HEK293 (cell line): ENCODE measurements around the gene SGSM2.

Experiments used
- ELK4 ChIP-seq: IDR thresholded peaks from 2 replicates; pipeline ENCODE4 v1.6.1; 2011; ENCODE audit warnings: mild to moderate bottlenecking, low read depth, low read length, borderline replicate concordance
- GLI2 ChIP-seq: fragments of 450-650 bp; formaldehyde crosslinking; IDR thresholded peaks from 2 replicates; pipeline ENCODE4; 2017; ENCODE audit warnings: missing biosample characterization, missing genetic modification characterization, low read depth, borderline replicate concordance
- HIC1 ChIP-seq: fragments of 450-650 bp; formaldehyde crosslinking; IDR thresholded peaks from 2 replicates; pipeline ENCODE4 v1.5.1; 2016; ENCODE audit warnings: missing biosample characterization, missing genetic modification characterization
- SCRT2 ChIP-seq: fragments of 450-650 bp; formaldehyde crosslinking; IDR thresholded peaks from 2 replicates; pipeline ENCODE4 v1.5.1; 2016; ENCODE audit warnings: missing biosample characterization, missing genetic modification characterization
- ZBTB44 ChIP-seq: fragments of 450-650 bp; IDR thresholded peaks from 2 replicates; pipeline ENCODE4 v1.5.1; 2018; ENCODE audit warnings: missing biosample characterization, mild to moderate bottlenecking, missing genetic modification characterization
- ZFP37 ChIP-seq: fragments of 450-650 bp; formaldehyde crosslinking; IDR thresholded peaks from 2 replicates; pipeline ENCODE4 v1.5.1; 2016; ENCODE audit warnings: missing biosample characterization, missing genetic modification characterization
- ZNF146 ChIP-seq: fragments of 450-650 bp; formaldehyde crosslinking; IDR thresholded peaks from 2 replicates; pipeline ENCODE4 v1.5.1; 2016; ENCODE audit warnings: missing biosample characterization, missing genetic modification characterization
- ZNF239 ChIP-seq: fragments of 450-650 bp; formaldehyde crosslinking; IDR thresholded peaks from 2 replicates; pipeline ENCODE4 v1.5.1; 2016; ENCODE audit warnings: missing biosample characterization, missing genetic modification characterization
- ZNF24 ChIP-seq: fragments of 450-650 bp; formaldehyde crosslinking; IDR thresholded peaks from 2 replicates; pipeline ENCODE4 v1.5.1; 2016; ENCODE audit warnings: missing biosample characterization, missing genetic modification characterization
- ZNF292 ChIP-seq: fragments of 450-650 bp; formaldehyde crosslinking; IDR thresholded peaks from 2 replicates; pipeline ENCODE4 v1.5.1; 2016; ENCODE audit warnings: low read depth, missing biosample characterization, missing genetic modification characterization, borderline replicate concordance
- ZNF366 ChIP-seq: fragments of 450-650 bp; formaldehyde crosslinking; conservative IDR thresholded peaks from 2 replicates; pipeline ENCODE4 v1.5.1; 2016; ENCODE audit warnings: missing biosample characterization, missing genetic modification characterization
- ZNF391 ChIP-seq: fragments of 450-650 bp; formaldehyde crosslinking; IDR thresholded peaks from 2 replicates; pipeline ENCODE4 v1.5.1; 2016; ENCODE audit warnings: low read depth, missing biosample characterization, missing genetic modification characterization, borderline replicate concordance
- ZNF404 ChIP-seq: fragments of 450-650 bp; formaldehyde crosslinking; IDR thresholded peaks from 2 replicates; pipeline ENCODE4 v1.5.1; 2017; ENCODE audit warnings: missing biosample characterization, missing genetic modification characterization
- ZNF548 ChIP-seq: fragments of 450-650 bp; formaldehyde crosslinking; IDR thresholded peaks from 2 replicates; pipeline ENCODE4 v1.5.1; 2016; ENCODE audit warnings: missing biosample characterization, missing genetic modification characterization
- ZNF623 ChIP-seq: fragments of 450-650 bp; formaldehyde crosslinking; IDR thresholded peaks from 2 replicates; pipeline ENCODE4 v1.5.1; 2016; ENCODE audit warnings: missing biosample characterization, missing genetic modification characterization
- ZNF639 ChIP-seq: fragments of 450-650 bp; formaldehyde crosslinking; IDR thresholded peaks from 2 replicates; pipeline ENCODE4 v1.5.1; 2016; ENCODE audit warnings: missing biosample characterization, missing genetic modification characterization
- ZNF692 ChIP-seq: fragments of 450-650 bp; formaldehyde crosslinking; IDR thresholded peaks from 2 replicates; pipeline ENCODE4 v1.5.1; 2016; ENCODE audit warnings: missing biosample characterization, missing genetic modification characterization
- ZNF837 ChIP-seq: fragments of 450-650 bp; formaldehyde crosslinking; IDR thresholded peaks from 2 replicates; pipeline ENCODE4 v1.5.1; 2016; ENCODE audit warnings: missing biosample characterization, missing genetic modification characterization
- ZSCAN30 ChIP-seq: fragments of 450-650 bp; IDR thresholded peaks from 2 replicates; pipeline ENCODE4 v1.5.1; 2018; ENCODE audit warnings: missing biosample characterization, mild to moderate bottlenecking, missing genetic modification characterization, moderate library complexity
- ZXDB ChIP-seq: fragments of 450-650 bp; formaldehyde crosslinking; IDR thresholded peaks from 2 replicates; pipeline ENCODE4 v1.5.1; 2016; ENCODE audit warnings: missing biosample characterization, missing genetic modification characterization

SGSM2 gene

GRCh38 chr17:2393174-2393953, 56.1 kb downstream of the SGSM2 start (continued):
- peak; percentile 28; the same call in 1 of the 2 replicates for TF ChIP-seq ZNF146 (tag by site-specific recombination)
- TF ChIP-seq GLI2 (tag by site-specific recombination), result no peak
- TF ChIP-seq ZNF239 (tag by site-specific recombination), result no peak
- no peak for TF ChIP-seq ZNF548 (tag by site-specific recombination)
- peak; percentile 16; the same call in 1 of the 2 replicates for TF ChIP-seq ZSCAN30 (tag by site-specific recombination)
- TF ChIP-seq ELK4, result no peak
- peak; percentile 55; the same call in 1 of the 2 replicates for TF ChIP-seq ZNF639 (tag by site-specific recombination)
- TF ChIP-seq ZXDB (tag by site-specific recombination), result peak; percentile 96
- TF ChIP-seq ZNF391 (tag by site-specific recombination), result peak; percentile 81
- TF ChIP-seq ZNF404 (tag by site-specific recombination), result no peak
- 0 out of 2 replicates have a peak, but pooled peaks have one; percentile 55 for TF ChIP-seq ZNF837 (tag by site-specific recombination)
- 0 out of 2 replicates have a peak, but pooled peaks have one; percentile 15 for TF ChIP-seq SCRT2 (tag by site-specific recombination)
- TF ChIP-seq ZNF623 (tag by site-specific recombination), result peak; percentile 10; the same call in 1 of the 2 replicates
- TF ChIP-seq HIC1, result peak; percentile 49; the same call in 1 of the 2 replicates
- peak; percentile 86 for TF ChIP-seq ZNF24 (tag by site-specific recombination)
- 0 out of 2 replicates have a peak, but pooled peaks have one; percentile 39 for TF ChIP-seq ZFP37
- TF ChIP-seq ZNF692, result no peak; the same call in 1 of the 2 replicates
- TF ChIP-seq ZNF292 (tag by site-specific recombination), result no peak
- TF ChIP-seq ZNF366 (tag by site-specific recombination), result peak; percentile 78
- 0 out of 2 replicates have a peak, but pooled peaks have one; percentile 15 for TF ChIP-seq ZBTB44 (tag by site-specific recombination)
